Measurements from ENCODE around the gene IKZF1.

DNA sequence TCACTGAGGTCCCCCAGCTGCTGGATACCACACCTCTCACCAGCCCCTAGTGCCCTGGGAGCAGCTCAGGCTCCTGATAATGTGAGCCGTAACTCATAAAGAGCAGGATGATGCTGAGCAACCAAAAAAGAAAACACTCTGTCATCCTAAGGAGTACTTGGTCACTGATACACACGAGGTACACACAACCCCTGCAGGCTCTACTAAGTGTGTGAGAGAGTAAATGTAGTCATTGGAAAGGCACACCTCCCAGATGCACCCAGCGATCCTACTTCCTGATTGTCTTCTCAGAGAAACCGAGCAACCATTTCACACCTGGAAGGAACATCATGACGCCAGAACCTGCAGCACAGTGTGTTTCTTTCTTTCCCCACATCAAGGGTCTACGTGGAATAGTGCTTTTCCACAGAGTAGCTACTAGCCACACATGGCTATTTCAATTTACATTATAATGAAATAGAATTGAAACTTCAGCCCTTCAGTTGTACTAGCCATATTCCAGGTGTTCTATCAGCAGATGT is 111.4 kb downstream of the IKZF1 start:
- TF ChIP-seq POLR2AphosphoS5 (IDR thresholded peaks at IDR 0.05) (no peak), CTCF (IDR thresholded peaks at IDR 0.05) (no peak), POLR2A (IDR thresholded peaks at IDR 0.05) (no peak)
